K562 (cell line): ENCODE measurements around the gene UNC93B1. TPM values are rescaled to one million over a fixed set of nuclear protein-coding genes. Genes with fewer than 3 reads are reported as not detected.

Source experiments
- ARNT ChIP-seq, 2 experiments: fragments of 450-650 bp; IDR thresholded peaks; 2 replicates each; pipeline ENCODE4 v1.6.1; 2016; ENCODE audit warnings: mild to moderate bottlenecking in 1 of 2
- ATF4 ChIP-seq: fragments of 450-650 bp; formaldehyde crosslinking; IDR thresholded peaks from 2 replicates; pipeline ENCODE4 v1.4.0; 2022; ENCODE audit warnings: mild to moderate bottlenecking, moderate library complexity
- CEBPB ChIP-seq: fragments of 450-650 bp; IDR thresholded peaks from 2 replicates; pipeline ENCODE4 v1.6.1; 2016; ENCODE audit warnings: missing genetic modification characterization, missing compliant biosample characterization
- FOS ChIP-seq: IDR thresholded peaks from 3 replicates; pipeline ENCODE4 v1.6.1; 2011; ENCODE audit not compliant: insufficient read length; ENCODE audit errors: extremely low read depth
- FOXJ2 ChIP-seq: fragments of 200-800 bp; sonication (Bioruptor generic); IDR thresholded peaks from 2 replicates; pipeline ENCODE4 v1.6.1; 2016; ENCODE audit warnings: missing genetic modification characterization, missing compliant biosample characterization
- FOXO4 ChIP-seq: fragments of 450-650 bp; formaldehyde crosslinking; IDR thresholded peaks from 2 replicates; pipeline ENCODE4 v1.4.0; 2020; ENCODE audit warnings: mild to moderate bottlenecking, moderate library complexity
- IRF9 ChIP-seq: fragments of 450-650 bp; IDR thresholded peaks from 2 replicates; pipeline ENCODE4 v1.6.1; 2016; ENCODE audit warnings: missing biosample characterization, missing genetic modification characterization
- KDM2B ChIP-seq: fragments of 250-450 bp; sonication (Bioruptor Pico); IDR thresholded peaks from 2 replicates; pipeline ENCODE4 v1.8.0; 2021; ENCODE audit warnings: mild to moderate bottlenecking, moderate library complexity
- MCM2 ChIP-seq: fragments of 450-650 bp; IDR thresholded peaks from 2 replicates; pipeline ENCODE4 v1.6.1; 2017; ENCODE audit warnings: low read depth, mild to moderate bottlenecking
- MTF1 ChIP-seq: fragments of 250-450 bp; sonication (Bioruptor Pico); IDR thresholded peaks from 2 replicates; pipeline ENCODE4 v1.9.0; 2021; ENCODE audit warnings: moderate library complexity, mild to moderate bottlenecking, inconsistent platforms, borderline replicate concordance
- MXD1 ChIP-seq: fragments of 250-450 bp; sonication (Bioruptor Pico); IDR thresholded peaks from 2 replicates; pipeline ENCODE4 v1.8.0; 2021; ENCODE audit warnings: borderline replicate concordance, mild to moderate bottlenecking, moderate library complexity; ENCODE audit not compliant: poor library complexity, severe bottlenecking
- MXI1 ChIP-seq: IDR thresholded peaks from 2 replicates; pipeline ENCODE4 v1.6.1; 2011; ENCODE audit warnings: low read depth, mild to moderate bottlenecking, improper control_type of control experiment, low read length
- NFIC ChIP-seq: fragments of 450-650 bp; IDR thresholded peaks from 2 replicates; pipeline ENCODE4 v1.6.1; 2017; ENCODE audit warnings: mild to moderate bottlenecking, inconsistent platforms
- POLR2AphosphoS2 ChIP-seq: IDR thresholded peaks from 2 replicates; pipeline ENCODE4 v1.6.1; 2012; ENCODE audit warnings: low read length, improper control_type of control experiment
- POU5F1 ChIP-seq: fragments of 150-350 bp; IDR thresholded peaks from 2 replicates; pipeline ENCODE4 v1.6.1; 2014; ENCODE audit warnings: borderline replicate concordance, low read length, low read depth, mild to moderate bottlenecking; ENCODE audit not compliant: partially characterized antibody
- RBM14 ChIP-seq: fragments of 200-400 bp; formaldehyde crosslinking; IDR thresholded peaks from 2 replicates; pipeline ENCODE4 v1.6.1; 2018; ENCODE audit warnings: low read depth, mild to moderate bottlenecking, low read length, moderate library complexity, borderline replicate concordance; ENCODE audit not compliant: insufficient read depth
- SRF ChIP-seq, 2 experiments: fragments of 250-450, 450-650 bp in 1 of 2; sonication (Bioruptor Pico) in 1 of 2; sonication (generic) in 1 of 2; formaldehyde crosslinking; IDR thresholded peaks; 2 replicates each; pipeline versions ENCODE4 v1.5.0 to v1.5.1; 2020 to 2022; ENCODE audit warnings: mild to moderate bottlenecking in 1 of 2, missing genetic modification reagents in 1 of 2
- TBL1XR1 ChIP-seq, 2 experiments: IDR thresholded peaks; 2 replicates each; pipeline ENCODE4 v1.6.1; 2012; ENCODE audit warnings: improper control_type of control experiment in 2 of 2, low read length in 2 of 2, mild to moderate bottlenecking in 1 of 2
- TEAD4 ChIP-seq, 2 experiments: sonication (generic) in 1 of 2; formaldehyde crosslinking in 1 of 2; IDR thresholded peaks; 2 replicates each; pipeline versions ENCODE4 v1.6.1 to v1.8.0; 2012 to 2022; ENCODE audit warnings: borderline replicate concordance in 1 of 2, inconsistent platforms in 1 of 2, low read length in 1 of 2, mild to moderate bottlenecking in 1 of 2, missing genetic modification reagents in 1 of 2
- TFAP4 ChIP-seq: sonication (generic); formaldehyde crosslinking; IDR thresholded peaks from 2 replicates; pipeline ENCODE4 v1.8.0; 2022; ENCODE audit warnings: missing genetic modification reagents, mild to moderate bottlenecking, moderate library complexity, borderline replicate concordance
- YBX1 ChIP-seq: fragments of 450-650 bp; IDR thresholded peaks from 2 replicates; pipeline ENCODE4 v1.7.1; 2016; ENCODE audit warnings: mild to moderate bottlenecking
- ZNF197 ChIP-seq: fragments of 200-800 bp; sonication (Bioruptor generic); IDR thresholded peaks from 2 replicates; pipeline ENCODE4 v1.6.1; 2016; ENCODE audit warnings: low read depth, missing genetic modification characterization, missing compliant biosample characterization
- ZNF717 ChIP-seq: fragments of 250-450 bp; sonication (Bioruptor Pico); IDR thresholded peaks from 2 replicates; pipeline ENCODE4 v1.5.0; 2021
- ZZZ3 ChIP-seq: fragments of 450-650 bp; IDR thresholded peaks from 2 replicates; pipeline ENCODE4 v1.6.1; 2016; ENCODE audit warnings: antibody characterized with exemption, mild to moderate bottlenecking, moderate library complexity
- polyA plus RNA-seq, 8 experiments: library from polyadenylated mRNA; depleted of rRNA in 4 of 8; stranded (reverse) in 5 of 8; unstranded in 3 of 8; fragments of >200 nt; fragmentation: Nextera tagmentation in 2 of 8; fragmentation: Illumina TruSeq in 1 of 8; extraction: Ambion mirVana in 2 of 8; extraction: Trizol in 1 of 8; gene quantifications; 2 replicates each; pipeline versions ENCODE4 v1.2.1 to v1.2.3, GENCODE V29; 2011 to 2014; ENCODE audit warnings: inconsistent platforms in 1 of 8, missing spikeins in 1 of 8
- total RNA-seq, 7 experiments: library from RNA; depleted of rRNA in 6 of 7; stranded (reverse); fragments of >200 nt in 6 of 7; fragmentation: Illumina TruSeq in 2 of 7; extraction: Trizol in 2 of 7; gene quantifications; 2 replicates each; pipeline versions ENCODE4 v1.2.1 to v1.2.3, GENCODE V29; 2011 to 2021; ENCODE audit warnings: low replicate concordance in 1 of 7

Gene UNC93B1
- total and polyA plus RNA-seq, 9 of the 15 experiments (the other 6 are each of a cell fraction or from before 2014, with no cell fraction given), result 0.10 to 13.6 (median 6.5) TPM

- TF ChIP-seq IRF9 (no peak), FOXO4 (CRISPR knock-in tag) (no peak), KDM2B (CRISPR knock-in tag) (no peak), FOS (peak; percentile 60), TFAP4 (peak; percentile 90; the same call in 1 of the 2 replicates), MXI1 (no peak; the same call in 1 of the 2 replicates), MXD1 (CRISPR knock-in tag) (no peak), MTF1 (no peak), ZNF197 (no peak), CEBPB (tag) (no peak), MCM2 (no peak), ZNF717 (CRISPR knock-in tag) (no peak), SRF (CRISPR knock-in tag; IDR thresholded peaks at IDR 0.05) (no peak; a peak in 1 of 4 replicates), POU5F1 (no peak), YBX1 (no peak), RBM14 (no peak), NFIC (no peak), POLR2AphosphoS2 (no peak), FOXJ2 (tag) (no peak), ZZZ3 (no peak), ATF4 (CRISPR knock-in tag) (no peak), ARNT (IDR thresholded peaks at IDR 0.05) (no peak), TEAD4 (IDR thresholded peaks at IDR 0.05; ENCODE audit: low read length) (no peak), TEAD4 (CRISPR knock-in tag; IDR thresholded peaks at IDR 0.05; ENCODE audit: borderline replicate concordance) (no peak), TBL1XR1 (IDR thresholded peaks at IDR 0.05; ENCODE audit: low read length in 2 of 2) (no peak)
These were observed 39.6 kb upstream of the UNC93B1 start (continued) for GRCh38 chr11:68043349-68044144.
